Spleen (tissue), 11 donors: ENCODE data around the gene MDFI. TPM values are rescaled to one million over a fixed set of nuclear protein-coding genes. Genes with fewer than 3 reads are reported as not detected.
A peak's percentile ranks its signal among the peaks of the same experiment; 100 is the strongest.

Experiments used
- DNase-seq: peaks from one replicate; pipeline ENCODE4 v3.0.0-alpha.2; 2020
- H3K27ac ChIP-seq, 8 donors: fragments of 200-600 bp; sonication (generic) in 7 of 8; 1 replicate in 4 of 8; 2 replicates in 4 of 8; pipeline versions ENCODE4 v1.5.0 to v1.8.0; 2016 to 2021; ENCODE audit warnings: inconsistent platforms in 4 of 8, mild to moderate bottlenecking in 4 of 8, moderate library complexity in 1 of 8
- H3K27me3 ChIP-seq, 7 donors: fragments of 200-600 bp; sonication (generic) in 6 of 7; replicated peaks in 1 of 7; 1 replicate in 4 of 7; 2 replicates in 3 of 7; pipeline versions ENCODE4 v1.5.0 to v1.8.0; 2016 to 2021; ENCODE audit warnings: inconsistent platforms in 3 of 7, mild to moderate bottlenecking in 1 of 7
- H3K36me3 ChIP-seq, 6 donors: fragments of 200-600 bp; sonication (generic) in 5 of 6; 1 replicate in 4 of 6; 2 replicates in 2 of 6; pipeline versions ENCODE4 v1.5.0 to v1.8.0; 2016 to 2021; ENCODE audit warnings: inconsistent platforms in 2 of 6
- H3K4me1 ChIP-seq, 6 donors: fragments of 200-600 bp; sonication (generic) in 5 of 6; 1 replicate in 3 of 6; 2 replicates in 3 of 6; pipeline versions ENCODE4 v1.5.0 to v1.8.0; 2016 to 2021; ENCODE audit warnings: inconsistent platforms in 3 of 6
- H3K4me3 ChIP-seq, 8 donors: fragments of 200-600 bp; sonication (generic) in 7 of 8; 1 replicate in 4 of 8; 2 replicates in 4 of 8; pipeline versions ENCODE4 v1.5.0 to v1.8.0; 2016 to 2021; ENCODE audit warnings: inconsistent platforms in 4 of 8, mild to moderate bottlenecking in 4 of 8, moderate library complexity in 2 of 8
- H3K9me3 ChIP-seq, 8 donors: fragments of 200-600 bp; sonication (generic) in 7 of 8; 1 replicate in 4 of 8; 2 replicates in 4 of 8; pipeline versions ENCODE4 v1.5.0 to v1.8.0; 2016 to 2021; ENCODE audit warnings: inconsistent platforms in 4 of 8
- POLR2A ChIP-seq, 3 donors: fragments of 450-650 bp; IDR thresholded peaks; one replicate each; pipeline ENCODE4 v1.5.1; 2017; ENCODE audit warnings: antibody characterized with exemption in 3 of 3, mild to moderate bottlenecking in 1 of 3
- POLR2AphosphoS5 ChIP-seq, 3 donors: sonication (generic); formaldehyde crosslinking; IDR thresholded peaks; one replicate each; pipeline ENCODE4 v1.5.1; 2017; ENCODE audit warnings: antibody characterized with exemption in 3 of 3
- WGBS, 5 donors: extraction: QIAGEN DNeasy Blood & Tissue Kit in 3 of 5; methylation state at CpG; one replicate each; pipeline versions ENCODE4 v1.1.5 to v1.1.7; 2013 to 2018; 5-methylcytosine and 5-hydroxymethylcytosine counted together
- intact Hi-C: fragments of 100-400 bp; cut with DNase I; formaldehyde crosslinking; loops from one replicate; pipeline ENCODE4 v1.15.0; 2023; ENCODE audit warnings: low total_unique reads
- polyA plus RNA-seq, 3 donors: library from polyadenylated mRNA; stranded (reverse); fragments of 200-250 nt; gene quantifications; one replicate each; pipeline ENCODE4 v1.2.1, GENCODE V29; 2013
- total RNA-seq, 7 donors: library from RNA; depleted of rRNA in 3 of 7; stranded (reverse); fragments of >200 nt in 3 of 7; fragmentation: NEBNext Ultra II Directional in 4 of 7; extraction: Animal tissue kit (Norgen Biotek cat#: 25700) in 4 of 7; gene quantifications; one replicate each; pipeline versions ENCODE4 v1.1.0 to v1.2.1, GENCODE V29; 2016 to 2021
- TF ChIP-seq, protein P1 (sequence below), 11 experiments: fragments of 200-600 bp in 7 of 11; fragments of 450-650 bp in 4 of 11; sonication (generic) in 4 of 11; IDR thresholded peaks in 8 of 11; conservative IDR thresholded peaks in 3 of 11; 1 replicate in 7 of 11; 2 replicates in 4 of 11; pipeline versions ENCODE4 v1.4.0 to v1.8.0; 2016 to 2021; ENCODE audit warnings: antibody characterized with exemption in 11 of 11, inconsistent platforms in 4 of 11, mild to moderate bottlenecking in 1 of 11
- donor health status: healthy with polysubstance abuse.
- donor health status: DM: no; HTN: no; CAD: no; lungs with moderate emphysema.
- donor health status: DM: no; HTN: no; CAD: no.
- donor health status: Bipolar disorder and iron deficiency.
- donor health status: healthy.
- donor health status: DM: no; HTN: no; CAD: no.
- donor health status: DM: yes; HTN: yes; CAD: no.

Gene MDFI
- total and polyA plus RNA-seq, 10 donors = 0.28 to 0.82 (median 0.47) TPM; not detected in 5

DNA sequence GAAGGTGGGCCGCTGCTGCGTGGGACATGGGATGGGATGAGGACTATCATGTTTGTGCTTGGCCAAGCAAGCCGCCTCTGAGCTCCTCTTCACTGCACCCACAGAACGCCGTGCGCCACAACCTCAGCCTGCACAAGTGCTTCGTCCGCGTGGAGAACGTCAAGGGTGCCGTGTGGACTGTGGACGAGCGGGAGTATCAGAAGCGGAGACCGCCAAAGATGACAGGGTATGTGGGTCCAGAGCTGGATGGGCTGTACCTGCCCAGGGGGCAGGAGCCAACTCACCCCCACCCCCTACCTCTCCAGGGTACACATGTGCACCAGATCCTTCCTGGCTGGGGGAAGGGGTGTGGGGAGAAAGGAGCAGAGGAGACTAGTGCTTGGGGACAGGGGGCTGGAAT lies 43.5 kb upstream of the MDFI start:
- Histone ChIP-seq H3K27ac (no peak overlapping the region), H3K4me1 (no peaks in the 10 kb centered on the region), H3K27me3 (no peaks in the 10 kb centered on the region), H3K9me3 (no peaks in the 10 kb centered on the region), H3K4me3 (no peak overlapping the region), H3K36me3 (peaks cover 0 to 81% (median 29%) of the 10 kb centered on the region in 6 donors)
- TF ChIP-seq POLR2AphosphoS5 (IDR thresholded peaks at IDR 0.05) = peak in 2 of 3 donors; percentile 5 to 29
- TF ChIP-seq POLR2A (IDR thresholded peaks at IDR 0.05) = no peak
- no peak for DNase-seq
- WGBS, 5 donors = 93 to 95% (median 94%) methylated on average over 15 of the region's 15 CpGs
- intact Hi-C loops = loop anchor here (5.0 kb wide), 3 partner anchors 132 to 222 kb away; no protein-coding TSS in a partner anchor

DNA sequence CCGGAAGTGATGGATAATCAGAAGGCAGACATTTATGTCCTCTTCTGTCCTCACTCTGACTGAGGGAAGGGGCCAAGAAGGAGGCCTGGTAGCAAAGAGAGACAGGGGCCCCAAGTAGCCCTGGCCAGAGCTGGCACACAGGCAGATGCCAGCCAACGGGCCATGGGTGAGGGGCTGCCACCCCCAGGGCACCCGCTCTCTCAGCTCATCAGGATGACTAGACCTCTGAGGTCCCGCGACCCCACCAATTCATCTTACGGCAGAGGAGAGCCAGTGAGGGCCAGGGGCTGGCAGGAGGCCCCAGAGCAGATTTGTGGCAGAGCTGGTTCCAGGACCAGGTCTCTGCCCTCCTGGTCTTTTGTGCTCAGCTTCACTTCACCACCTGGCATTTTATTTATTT lies 43.1 kb upstream of the MDFI start:
- no peaks in the 10 kb centered on the region for H3K9me3 ChIP-seq
- no peak overlapping the region for H3K27ac ChIP-seq
- WGBS, 5 donors = 89 to 94% (median 93%) methylated on average over 6 of the region's 6 CpGs
- no peaks in the 10 kb centered on the region for H3K4me1 ChIP-seq
- H3K27me3 ChIP-seq = no peaks in the 10 kb centered on the region
- H3K36me3 ChIP-seq = peaks cover 0 to 81% (median 25%) of the 10 kb centered on the region in 6 donors
- intact Hi-C loops = no loop called here
- TF ChIP-seq POLR2AphosphoS5 (IDR thresholded peaks at IDR 0.05) = no peak
- TF ChIP-seq POLR2A (IDR thresholded peaks at IDR 0.05) = no peak
- TF ChIP-seq, protein P1, sequence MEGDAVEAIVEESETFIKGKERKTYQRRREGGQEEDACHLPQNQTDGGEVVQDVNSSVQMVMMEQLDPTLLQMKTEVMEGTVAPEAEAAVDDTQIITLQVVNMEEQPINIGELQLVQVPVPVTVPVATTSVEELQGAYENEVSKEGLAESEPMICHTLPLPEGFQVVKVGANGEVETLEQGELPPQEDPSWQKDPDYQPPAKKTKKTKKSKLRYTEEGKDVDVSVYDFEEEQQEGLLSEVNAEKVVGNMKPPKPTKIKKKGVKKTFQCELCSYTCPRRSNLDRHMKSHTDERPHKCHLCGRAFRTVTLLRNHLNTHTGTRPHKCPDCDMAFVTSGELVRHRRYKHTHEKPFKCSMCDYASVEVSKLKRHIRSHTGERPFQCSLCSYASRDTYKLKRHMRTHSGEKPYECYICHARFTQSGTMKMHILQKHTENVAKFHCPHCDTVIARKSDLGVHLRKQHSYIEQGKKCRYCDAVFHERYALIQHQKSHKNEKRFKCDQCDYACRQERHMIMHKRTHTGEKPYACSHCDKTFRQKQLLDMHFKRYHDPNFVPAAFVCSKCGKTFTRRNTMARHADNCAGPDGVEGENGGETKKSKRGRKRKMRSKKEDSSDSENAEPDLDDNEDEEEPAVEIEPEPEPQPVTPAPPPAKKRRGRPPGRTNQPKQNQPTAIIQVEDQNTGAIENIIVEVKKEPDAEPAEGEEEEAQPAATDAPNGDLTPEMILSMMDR (IDR thresholded peaks at IDR 0.05 in 8 of 11, conservative IDR thresholded peaks at IDR 0.05 in 3 of 11) = no peak
- DNase-seq = no peak
- H3K4me3 ChIP-seq = no peak overlapping the region

DNA sequence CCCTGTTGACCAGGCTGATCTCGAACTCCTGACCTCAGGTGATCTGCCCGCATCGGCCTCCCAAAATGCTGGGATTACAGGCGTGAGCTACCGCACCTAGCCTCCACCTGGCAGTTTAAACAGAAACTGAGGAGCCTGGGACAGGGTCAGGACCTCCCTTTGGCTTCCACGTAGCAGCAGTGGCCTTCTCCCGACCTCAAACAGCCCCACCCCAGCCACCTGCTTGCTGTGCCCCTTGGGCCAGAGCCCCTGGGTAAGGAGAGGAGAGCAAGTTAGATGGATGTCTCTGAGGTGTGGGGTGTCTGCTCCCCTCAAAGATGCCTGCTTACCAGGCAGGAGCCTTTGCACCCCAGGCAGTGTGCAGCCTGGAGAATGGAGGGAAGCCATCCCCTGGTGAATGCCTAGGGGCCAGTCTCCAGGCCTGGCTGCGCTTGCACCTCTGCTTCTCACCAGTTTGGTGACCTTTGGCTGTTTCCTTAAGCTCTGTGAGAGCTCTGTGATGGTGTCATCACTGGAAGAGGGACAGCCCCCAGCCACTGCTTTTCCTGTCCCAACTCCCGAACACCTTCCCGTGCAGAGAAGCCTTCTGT lies 42.1 kb upstream of the MDFI start:
- WGBS, 5 donors = 84 to 93% (median 90%) methylated on average over 10 of the region's 10 CpGs
- peaks cover 0 to 75% (median 22%) of the 10 kb centered on the region in 6 donors for H3K36me3 ChIP-seq

DNA sequence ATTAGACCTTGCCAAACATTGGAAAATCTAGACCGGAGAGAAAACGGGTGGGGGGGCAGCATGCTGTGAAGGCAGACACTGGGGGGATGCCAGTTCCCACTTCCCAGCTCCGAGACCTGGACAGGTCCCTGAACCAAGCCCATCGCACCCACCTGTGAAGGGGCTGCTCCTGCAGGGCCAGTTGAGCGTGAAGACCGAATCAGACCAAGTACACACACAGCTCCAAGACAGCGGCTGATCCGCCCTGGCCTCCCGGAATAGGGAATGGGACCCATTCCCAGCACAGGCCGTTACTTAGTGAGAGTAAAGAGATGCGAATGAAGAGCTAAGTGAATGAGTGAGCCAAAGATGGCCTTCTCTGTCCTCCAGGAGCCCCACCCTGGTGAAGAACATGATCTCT lies 41.5 kb upstream of the MDFI start:
- peaks cover 0 to 70% (median 18%) of the 10 kb centered on the region in 6 donors for H3K36me3 ChIP-seq
- no peak overlapping the region for H3K4me3 ChIP-seq
- H3K27me3 ChIP-seq = no peaks in the 10 kb centered on the region
- no peak overlapping the region for H3K27ac ChIP-seq
- 90 to 96% (median 96%) methylated on average over 11 of the region's 11 CpGs for WGBS, 5 donors
- intact Hi-C loops = no loop called here
- DNase-seq = no peak
- H3K9me3 ChIP-seq = no peaks in the 10 kb centered on the region
- TF ChIP-seq POLR2A (IDR thresholded peaks at IDR 0.05) = no peak
- TF ChIP-seq POLR2AphosphoS5 (IDR thresholded peaks at IDR 0.05) = no peak
- TF ChIP-seq, protein P1 (IDR thresholded peaks at IDR 0.05 in 8 of 11, conservative IDR thresholded peaks at IDR 0.05 in 3 of 11) = no peak
- no peaks in the 10 kb centered on the region for H3K4me1 ChIP-seq

More for the DNA sequence above, 42.1 kb upstream of the MDFI start:
- H3K4me1 ChIP-seq = no peaks in the 10 kb centered on the region
- H3K9me3 ChIP-seq = no peaks in the 10 kb centered on the region
- no peaks in the 10 kb centered on the region for H3K27me3 ChIP-seq
- no peak for DNase-seq
- TF ChIP-seq POLR2A (IDR thresholded peaks at IDR 0.05) = no peak
- no peak for TF ChIP-seq POLR2AphosphoS5 (IDR thresholded peaks at IDR 0.05)
- TF ChIP-seq, protein P1 (IDR thresholded peaks at IDR 0.05 in 8 of 11, conservative IDR thresholded peaks at IDR 0.05 in 3 of 11) = no peak
- intact Hi-C loops = no loop called here
- no peak overlapping the region for H3K27ac ChIP-seq
- H3K4me3 ChIP-seq = no peak overlapping the region
